Measurements from ENCODE around the gene NRP1. TPM values are rescaled to one million over a fixed set of nuclear protein-coding genes. Genes with fewer than 3 reads are reported as not detected.

Gene NRP1
- total and polyA plus RNA-seq, 2 of the 8 experiments (the other 6 are each of a cell fraction or from before 2014, with no cell fraction given) = 1.2 to 2.1 TPM

GRCh38 chr10:33150146-33150545 lies 184.3 kb downstream of the NRP1 start:
- Histone ChIP-seq H2BK12ac (ENCODE audit: low read depth, low read length) (no peak overlapping the region), H2AK5ac (ENCODE audit: low read depth, low read length) (no peak overlapping the region), H3K4me1 (replicated peaks in 1 of 4; ENCODE audit: control insufficient read depth in 3 of 4, insufficient read depth in 4 of 4, low read length in 3 of 4) (no peaks in the 10 kb centered on the region), H3K23me2 (ENCODE audit: low read depth, low read length) (no peaks in the 10 kb centered on the region), H4K8ac (ENCODE audit: extremely low read depth, insufficient read depth, low read length) (no peak overlapping the region), H3K14ac (ENCODE audit: insufficient read length) (no peak overlapping the region), H3K4me3 (ENCODE audit: extremely low read depth in 1 of 4, insufficient read depth in 2 of 4, low read depth in 3 of 4, low read length in 4 of 4) (no peak overlapping the region), H3K79me1 (ENCODE audit: low read depth, low read length) (no peaks in the 10 kb centered on the region), H2BK20ac (ENCODE audit: low read length) (no peak overlapping the region), H3K56ac (replicated peaks; ENCODE audit: insufficient read length, low read depth, low read length) (no peak overlapping the region), H2BK15ac (ENCODE audit: low read length) (no peak overlapping the region), H2BK5ac (ENCODE audit: low read depth, low read length) (no peak overlapping the region), H3K9me3 (ENCODE audit: insufficient read depth in 2 of 2, low read depth in 1 of 2, low read length in 1 of 2) (no peaks in the 10 kb centered on the region), H2AFZ (ENCODE audit: low read length) (no peak overlapping the region), H3K27ac (ENCODE audit: low read depth, low read length) (no peak overlapping the region), H3K27me3 (replicated peaks in 1 of 4; ENCODE audit: control insufficient read depth in 3 of 4, extremely low read depth in 1 of 4, insufficient read depth in 3 of 4, low read length in 3 of 4) (no peaks in the 10 kb centered on the region), H3K23ac (ENCODE audit: insufficient read length) (no peak overlapping the region), H3K79me2 (ENCODE audit: control insufficient read depth in 1 of 2, insufficient read depth in 2 of 2, low read length in 2 of 2) (no peaks in the 10 kb centered on the region), H3K36me3 (ENCODE audit: control insufficient read depth in 2 of 4, insufficient read depth in 4 of 4, low read length in 3 of 4) (no peaks in the 10 kb centered on the region), H3K18ac (ENCODE audit: extremely low read depth, low read length) (no peak overlapping the region), H3K4ac (replicated peaks; ENCODE audit: insufficient read length, low read depth, low read length) (no peak overlapping the region), H3K9ac (replicated peaks in 1 of 4; ENCODE audit: extremely low read depth in 1 of 4, low read depth in 3 of 4, low read length in 3 of 4) (no peak overlapping the region), H2BK120ac (replicated peaks; ENCODE audit: low read depth, low read length) (no peak overlapping the region), H4K91ac (replicated peaks; ENCODE audit: insufficient read length, low read length) (no peak overlapping the region), H3K4me2 (ENCODE audit: insufficient read depth in 1 of 2, low read depth in 2 of 2, low read length in 2 of 2) (no peak overlapping the region), H4K5ac (ENCODE audit: insufficient read length, low read depth, low read length) (no peak overlapping the region), H4K20me1 (replicated peaks in 1 of 2; ENCODE audit: control insufficient read depth in 1 of 2, insufficient read depth in 2 of 2, low read length in 2 of 2) (no peaks in the 10 kb centered on the region)
- no peak for FAIRE-seq
- DNase-seq (ENCODE audit: low read depth in 1 of 2, low spot score in 2 of 2) = no peak
- 86% methylated on average over 2 of the region's 2 CpGs; no CpG with 5 or more reads in 1 of the 2 experiments for WGBS, 2 experiments (ENCODE audit: extremely low coverage in 1 of 2, insufficient coverage in 1 of 2, insufficient read length in 1 of 2, insufficient replicate concordance in 2 of 2, low coverage in 1 of 2, low lambda C conversion rate in 2 of 2, missing lambda C conversion rate in 1 of 2)
- CTCF ChIA-PET (ENCODE audit: partially characterized antibody) = no interaction called here
- TF ChIP-seq MAX (IDR thresholded peaks at IDR 0.05) (no peak), TCF12 (IDR thresholded peaks at IDR 0.05; ENCODE audit: low read depth, low read length) (no peak), PHF8 (conservative IDR thresholded peaks at IDR 0.05; ENCODE audit: low read depth, low read length) (no peak), MAFK (IDR thresholded peaks at IDR 0.05; ENCODE audit: low read depth, low read length) (no peak), RAD21 (IDR thresholded peaks at IDR 0.05 in 1 of 2, conservative IDR thresholded peaks at IDR 0.05 in 1 of 2; ENCODE audit: low read depth in 2 of 2, low read length in 2 of 2) (no peak)
- POLR2A ChIA-PET (ENCODE audit: partially characterized antibody) = no interaction called here
